ENCODE measurements around the gene RMRP. TPM values are rescaled to one million over a fixed set of nuclear protein-coding genes. Genes with fewer than 3 reads are reported as not detected.

The RMRP gene
- total RNA-seq, 1 experiment from 2014 or later: 36,790 TPM

GRCh38 chr9:35617548-35617947 lies 40.3 kb downstream of the RMRP start:
- H3K4me1 ChIP-seq (ENCODE audit: insufficient read depth, low read length): no peaks in the 10 kb centered on the region
- H3K27me3 ChIP-seq (ENCODE audit: low read length): no peaks in the 10 kb centered on the region
- H3K79me2 ChIP-seq (ENCODE audit: low read length): no peaks in the 10 kb centered on the region
- H2AFZ ChIP-seq (ENCODE audit: low read length): no peak overlapping the region
- no peaks in the 10 kb centered on the region for H3F3A ChIP-seq (ENCODE audit: low read length, unreplicated experiment)
- no peaks in the 10 kb centered on the region for H3K36me3 ChIP-seq (ENCODE audit: low read depth, low read length)
- intact Hi-C loops (cut with micrococcal nuclease): no loop called here
- no peak overlapping the region for H3K9ac ChIP-seq (ENCODE audit: low read length)
- H3K4me3 ChIP-seq (ENCODE audit: low read length): no peak overlapping the region
- no peak for ATAC-seq
- DNase-seq: no peak
- no peaks in the 10 kb centered on the region for H4K20me1 ChIP-seq (ENCODE audit: low read length)
- H3K27ac ChIP-seq (ENCODE audit: low read length): no peak overlapping the region
- TF ChIP-seq EZH2phosphoT487 (IDR thresholded peaks at IDR 0.05; ENCODE audit: borderline replicate concordance, low read length) (no peak), CTCF (conservative IDR thresholded peaks at IDR 0.05; ENCODE audit: low read depth, low read length) (no peak), EZH2 (IDR thresholded peaks at IDR 0.05; ENCODE audit: low read length, unreplicated experiment) (no peak)
- H3K9me3 ChIP-seq (ENCODE audit: low read length): no peaks in the 10 kb centered on the region
- ChIA-PET POLR2A (ENCODE audit: unreplicated experiment) (no interaction called here), CTCF (no interaction called here)
- H3K9me2 ChIP-seq (replicated peaks; ENCODE audit: low read length): no peaks in the 10 kb centered on the region
- H3K4me2 ChIP-seq (ENCODE audit: low read length): no peak overlapping the region
- no TSS peak for BruUV-seq (replicated peaks)

- H3K4me2 ChIP-seq (ENCODE audit: low read length): no peak overlapping the region
Observed at GRCh38 chr9:35616681-35617459, 40.9 kb downstream of the RMRP start.

More at GRCh38 chr9:35616681-35617459, 40.9 kb downstream of the RMRP start:
- Histone ChIP-seq H3K27ac (ENCODE audit: low read length) (no peak overlapping the region), H3K4me3 (ENCODE audit: low read length) (no peak overlapping the region), H2AFZ (ENCODE audit: low read length) (no peak overlapping the region), H3K9me2 (replicated peaks; ENCODE audit: low read length) (no peaks in the 10 kb centered on the region), H3K9ac (ENCODE audit: low read length) (no peak overlapping the region), H3K9me3 (ENCODE audit: low read length) (no peaks in the 10 kb centered on the region), H3K27me3 (ENCODE audit: low read length) (no peaks in the 10 kb centered on the region), H3F3A (ENCODE audit: low read length, unreplicated experiment) (no peaks in the 10 kb centered on the region), H4K20me1 (ENCODE audit: low read length) (no peaks in the 10 kb centered on the region), H3K79me2 (ENCODE audit: low read length) (no peaks in the 10 kb centered on the region), H3K36me3 (ENCODE audit: low read depth, low read length) (no peaks in the 10 kb centered on the region), H3K4me1 (ENCODE audit: insufficient read depth, low read length) (no peaks in the 10 kb centered on the region)
- TF ChIP-seq CTCF (conservative IDR thresholded peaks at IDR 0.05; ENCODE audit: low read depth, low read length) (no peak), EZH2 (IDR thresholded peaks at IDR 0.05; ENCODE audit: low read length, unreplicated experiment) (no peak), EZH2phosphoT487 (IDR thresholded peaks at IDR 0.05; ENCODE audit: borderline replicate concordance, low read length) (no peak)
- CTCF ChIA-PET: no interaction called here
- ATAC-seq (no peak), DNase-seq (no peak)
- no TSS peak for BruUV-seq (replicated peaks)
- POLR2A ChIA-PET (ENCODE audit: unreplicated experiment): no interaction called here
- intact Hi-C loops (cut with micrococcal nuclease): no loop called here
